ENCODE results near the gene RASGRP4. TPM values are rescaled to one million over a fixed set of nuclear protein-coding genes. Genes with fewer than 3 reads are reported as not detected.
A peak's percentile ranks its signal among the peaks of the same experiment; 100 is the strongest.

The RASGRP4 gene
- total RNA-seq, 1 experiment from 2014 or later: not detected

GRCh38 chr19:38391911-38392464, 34.0 kb downstream of the RASGRP4 start:
- no peak for DNase-seq (ENCODE audit: low spot score)

DNA sequence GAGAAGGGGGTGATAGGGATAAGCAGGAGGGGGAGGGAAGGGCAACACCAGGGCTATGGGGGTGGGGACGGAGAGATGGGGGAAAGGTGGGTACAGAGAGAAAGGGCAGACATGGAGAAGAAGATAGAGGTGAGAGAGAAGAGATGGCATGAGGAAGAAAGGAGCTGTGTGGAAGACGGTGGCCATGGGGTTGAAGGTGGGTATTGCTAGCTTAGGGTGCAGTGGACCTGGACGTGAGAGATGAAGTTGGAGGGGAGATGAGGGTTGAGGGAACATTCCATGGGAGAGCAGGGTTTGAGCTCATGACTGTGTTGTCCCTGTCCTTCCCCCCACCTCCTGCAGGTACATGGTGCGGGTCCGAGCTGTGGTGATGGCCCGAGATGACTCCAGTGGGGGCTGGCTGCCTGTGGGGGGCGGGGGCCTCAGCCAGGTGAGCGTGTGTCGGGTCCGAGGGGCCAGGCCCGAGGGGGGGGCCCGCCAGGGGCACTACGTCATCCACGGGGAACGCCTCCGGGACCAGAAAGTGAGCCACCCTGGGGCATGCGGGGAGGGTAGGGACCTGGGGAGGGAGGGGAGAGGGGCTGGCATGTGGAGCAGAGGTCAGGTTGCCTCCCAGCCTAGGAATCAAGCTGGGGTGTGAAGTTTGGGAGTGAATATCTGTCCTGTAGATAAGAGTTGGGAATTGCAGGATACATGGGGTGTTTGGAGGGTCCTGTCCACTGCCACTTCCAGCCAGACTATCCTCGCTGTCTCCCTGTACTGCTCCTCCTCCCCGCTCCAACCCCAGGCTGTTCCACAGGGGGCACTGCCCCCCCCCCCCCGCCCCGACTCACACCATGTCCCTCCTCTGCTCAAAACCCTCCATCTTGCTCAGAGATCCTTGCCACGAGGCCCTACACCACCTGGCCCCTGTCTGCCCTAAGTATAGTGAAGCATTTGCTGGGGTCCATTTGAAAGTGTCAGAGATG, 35.8 kb downstream of the RASGRP4 start:
- DNase-seq (ENCODE audit: low spot score): no peak

DNA sequence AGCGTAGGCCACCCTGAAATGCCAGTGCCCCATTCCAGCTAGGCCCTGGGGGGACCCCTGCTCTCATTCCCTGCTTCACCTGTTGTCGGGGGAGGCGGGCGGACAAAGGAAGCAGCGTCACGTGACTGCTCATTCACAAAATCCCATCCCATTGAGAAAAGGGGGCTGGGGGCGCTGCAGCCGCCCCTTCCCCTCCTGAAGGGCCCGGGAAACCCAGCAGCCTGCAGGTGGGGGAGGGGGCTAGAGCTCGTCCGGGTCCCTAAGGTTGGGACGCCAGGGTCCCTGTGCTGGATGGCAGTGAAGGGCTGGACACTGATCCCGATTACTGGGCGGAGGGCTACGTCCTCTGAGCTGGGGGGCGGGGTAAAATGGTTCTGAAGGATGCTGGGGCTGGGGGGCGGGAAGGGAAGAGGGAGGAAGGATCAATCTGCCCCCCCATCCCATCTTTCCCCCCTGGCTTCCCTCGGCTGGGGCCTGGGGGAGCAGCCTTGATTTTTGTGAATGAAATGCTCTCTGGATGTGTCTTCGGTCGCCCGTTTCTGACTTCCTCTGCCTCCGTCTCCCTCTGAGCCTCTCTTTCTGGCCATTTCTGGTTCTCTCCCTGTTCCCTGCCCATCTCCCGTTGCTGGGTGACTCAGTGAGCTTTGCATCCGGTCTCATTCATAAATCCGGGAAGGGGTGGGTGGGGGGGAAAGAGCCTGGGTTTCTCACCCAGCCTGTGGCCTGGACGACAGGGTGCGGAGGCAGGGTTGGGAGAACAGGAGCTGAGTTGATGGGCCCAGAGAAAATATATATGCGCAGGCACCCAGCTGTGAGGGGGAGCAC, 36.7 kb downstream of the RASGRP4 start:
- no peak for DNase-seq (ENCODE audit: low spot score)

DNA sequence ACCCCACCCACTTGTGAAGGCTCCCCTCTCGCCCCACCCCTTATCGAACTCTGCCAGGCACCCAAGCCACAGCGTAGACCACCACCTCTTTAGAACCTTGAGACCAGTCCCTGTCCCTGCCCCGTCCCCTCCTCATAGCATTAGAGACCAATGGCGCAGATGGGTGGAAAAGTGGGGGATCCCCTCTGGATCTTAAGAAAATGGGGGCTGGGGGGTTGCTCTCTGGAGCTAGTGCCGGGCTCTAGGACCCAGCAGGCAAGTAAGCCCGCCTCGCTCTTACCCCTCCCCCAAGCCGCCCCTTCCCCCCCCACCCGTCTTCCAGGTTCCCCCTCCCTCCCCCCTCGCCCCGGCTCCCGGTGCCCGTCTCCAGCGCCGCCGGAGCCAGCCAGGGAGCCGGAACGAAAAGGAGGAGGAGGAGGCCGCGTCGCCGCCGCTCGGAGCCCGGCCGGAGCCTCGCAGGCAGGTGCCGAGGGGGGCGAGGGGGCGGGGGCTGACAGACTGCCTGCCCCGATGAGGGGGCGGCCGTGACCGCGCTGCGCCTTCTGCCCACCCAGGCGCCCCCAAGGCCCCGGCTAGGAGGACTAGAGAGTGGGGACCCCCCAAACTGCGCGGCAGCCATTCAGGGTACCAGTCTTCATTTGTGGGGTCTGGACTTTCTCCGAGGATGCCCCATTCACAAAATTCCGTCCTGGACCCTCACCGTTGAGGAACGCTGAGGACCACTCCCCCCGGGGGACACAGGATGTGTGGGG, 37.5 kb downstream of the RASGRP4 start, which contains the start of gene SPRED3:
Gene SPRED3, plus strand, starts transcription at position 349 of the 752 bp plus-strand sequence. CDS start 1,606 bp downstream, outside the sequence.
- no peak for DNase-seq (ENCODE audit: low spot score)

- peak; percentile 97 for DNase-seq (ENCODE audit: low spot score)
These were observed 38.3 kb downstream of the RASGRP4 start, which contains the start of gene GGN for GRCh38 chr19:38387550-38388348. Gene GGN, minus strand, starts transcription at chr19:38388034. Its CDS starts 773 bp downstream, at chr19:38387261.

DNA sequence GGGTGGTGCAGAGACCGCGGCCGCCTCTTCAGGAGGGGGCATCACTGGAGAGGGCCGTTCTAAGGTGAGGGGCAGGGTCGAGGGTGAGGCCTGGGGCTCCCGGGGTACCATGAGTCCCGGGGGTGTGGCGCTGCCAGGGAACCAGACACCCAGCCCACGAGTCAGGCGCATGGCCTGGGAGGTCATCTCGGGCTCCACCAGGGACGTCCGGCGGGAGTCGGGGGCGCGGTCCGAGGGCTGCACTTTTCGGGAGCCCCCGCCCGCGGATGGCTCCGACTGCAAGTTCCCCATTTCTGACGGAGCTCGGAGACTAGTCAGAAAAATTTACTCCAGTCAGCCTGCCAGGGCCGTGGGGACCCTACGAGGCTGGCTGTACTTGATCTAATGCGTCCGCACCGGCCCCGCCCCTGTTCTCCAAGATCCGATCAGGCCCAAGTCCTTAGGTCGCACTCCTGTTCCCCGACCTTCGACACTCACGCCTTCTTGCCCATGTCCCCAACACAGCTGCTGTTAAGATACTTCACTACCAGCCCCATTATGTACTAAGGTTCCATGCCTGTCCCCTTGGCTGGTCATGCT, 39.0 kb downstream of the RASGRP4 start:
- DNase-seq (ENCODE audit: low spot score): no peak

DNA sequence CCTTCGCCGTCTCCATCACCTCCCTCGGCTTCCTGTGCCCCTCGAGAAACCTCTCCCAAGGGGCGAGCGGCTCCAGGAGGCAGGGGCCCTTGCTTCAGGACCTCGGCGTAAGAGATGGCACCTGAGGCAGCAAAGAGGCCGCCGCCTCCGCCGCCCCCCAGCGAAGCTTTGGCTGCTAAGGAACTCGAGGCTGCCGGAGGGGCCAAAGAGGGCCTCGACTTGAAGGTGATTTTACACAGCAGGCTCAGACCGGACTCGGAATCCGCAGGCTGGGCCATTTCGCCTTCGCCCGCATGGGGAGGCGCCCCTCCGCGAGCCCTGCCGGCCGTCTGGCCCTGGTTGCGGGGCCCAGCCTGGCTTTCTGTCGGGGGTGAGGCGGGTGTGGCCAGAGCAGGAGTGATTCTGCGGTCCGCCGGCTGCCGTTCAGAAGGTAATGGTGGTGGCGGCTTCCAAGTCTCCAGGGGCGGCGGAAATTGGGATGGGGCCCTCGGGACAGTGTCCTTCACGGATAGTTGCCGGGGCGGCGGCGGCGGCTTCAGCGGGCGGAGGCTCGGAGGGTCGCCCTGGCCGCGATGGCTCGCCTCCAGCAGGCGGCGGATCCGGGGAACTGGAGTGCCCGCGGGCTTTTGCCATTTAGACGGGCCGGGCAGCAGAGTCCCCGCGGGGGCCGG, 39.6 kb downstream of the RASGRP4 start:
- no peak for DNase-seq (ENCODE audit: low spot score)

- no peak for DNase-seq (ENCODE audit: low spot score)
These were observed 40.2 kb downstream of the RASGRP4 start for GRCh38 chr19:38385804-38386257.

- DNase-seq (ENCODE audit: low spot score): no peak
These were observed 40.8 kb downstream of the RASGRP4 start for GRCh38 chr19:38385057-38385803.

DNA sequence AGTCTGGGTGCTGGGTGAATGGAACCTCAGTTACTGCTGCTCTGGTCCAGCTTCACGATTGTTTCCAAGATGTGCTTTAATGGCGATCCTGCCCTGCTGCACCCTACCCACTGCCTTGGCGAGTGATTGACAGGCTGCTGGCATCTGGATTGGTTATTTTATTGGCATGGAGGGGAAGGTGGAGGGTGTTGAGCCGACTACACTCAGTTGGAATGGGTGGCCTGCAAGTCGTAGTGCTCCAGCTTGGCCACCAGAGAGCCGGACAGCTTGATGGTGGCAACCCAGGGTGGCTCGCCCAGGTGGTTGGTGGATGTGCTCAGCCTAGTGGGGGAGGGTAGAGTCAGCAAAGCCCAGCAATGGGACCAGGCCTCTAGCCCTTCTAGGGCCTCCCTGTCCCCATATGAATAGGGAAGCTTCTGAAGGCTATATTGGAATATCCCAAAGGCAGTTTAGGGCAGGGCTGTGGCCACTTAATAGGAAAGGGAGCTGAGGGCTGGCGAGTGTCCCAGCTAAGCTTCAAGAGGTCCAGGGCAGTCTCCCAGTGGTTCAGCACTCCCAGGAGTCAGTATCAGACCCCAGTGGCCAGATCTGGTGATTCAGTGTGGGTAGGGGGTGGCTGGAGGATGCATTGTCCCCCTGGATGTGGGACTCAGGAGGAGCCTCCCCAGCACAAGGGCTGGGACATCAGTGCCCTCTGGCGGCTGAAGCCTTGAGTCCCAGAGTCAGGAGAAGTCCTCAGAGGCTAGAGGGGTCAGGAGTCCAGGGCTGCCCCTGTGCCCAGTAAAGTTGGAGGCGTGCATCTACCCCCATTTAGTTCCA, 41.6 kb downstream of the RASGRP4 start:
- peak; percentile 62 for DNase-seq (ENCODE audit: low spot score)

- no peak for DNase-seq (ENCODE audit: low spot score)
These were observed 42.3 kb downstream of the RASGRP4 start for GRCh38 chr19:38383743-38384142.

GRCh38 chr19:38383184-38383583, 42.8 kb downstream of the RASGRP4 start:
- no peak for DNase-seq (ENCODE audit: low spot score)

GRCh38 chr19:38381138-38381537, 44.9 kb downstream of the RASGRP4 start:
- DNase-seq (ENCODE audit: low spot score): no peak

DNA sequence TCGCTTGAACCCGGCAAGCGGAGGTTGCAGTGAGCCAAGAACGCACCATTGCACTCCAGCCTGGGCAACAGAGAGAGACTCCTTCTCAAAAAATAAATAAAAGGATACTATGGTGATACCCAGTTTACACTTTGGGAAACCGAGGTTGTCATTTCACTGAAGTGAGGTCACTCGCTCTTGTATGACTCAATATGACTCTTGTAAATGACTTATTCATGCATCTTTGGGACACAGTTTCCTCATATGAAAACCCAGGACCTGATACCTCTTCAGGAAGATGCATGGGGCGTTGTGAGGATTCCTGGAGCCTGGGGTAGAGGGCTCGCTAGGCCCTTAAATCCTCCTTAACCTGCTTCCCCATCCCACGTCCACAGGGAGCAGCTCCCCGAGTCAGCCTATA, 47.2 kb downstream of the RASGRP4 start:
- no peak for DNase-seq (ENCODE audit: low spot score)

DNA sequence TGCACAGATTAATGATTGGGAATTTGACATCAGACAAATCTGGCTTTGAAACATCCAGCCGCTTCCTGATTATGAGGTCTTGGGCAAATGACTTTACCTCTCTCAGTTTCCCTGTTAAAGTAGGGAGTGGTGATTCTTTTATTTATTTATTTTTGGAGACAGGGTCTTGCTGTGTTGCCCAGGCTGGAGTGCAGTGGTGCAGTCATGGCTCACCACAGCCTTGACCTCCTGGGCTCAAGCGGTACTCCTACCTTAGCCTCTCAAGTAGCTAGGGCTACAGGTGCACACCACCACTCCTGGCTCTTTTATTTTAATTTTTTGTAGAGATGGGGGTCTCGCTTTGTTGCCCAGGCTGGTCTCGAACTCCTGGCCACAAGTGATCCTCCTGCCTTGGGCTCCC, 49.0 kb downstream of the RASGRP4 start:
- no peak for DNase-seq (ENCODE audit: low spot score)

DNA sequence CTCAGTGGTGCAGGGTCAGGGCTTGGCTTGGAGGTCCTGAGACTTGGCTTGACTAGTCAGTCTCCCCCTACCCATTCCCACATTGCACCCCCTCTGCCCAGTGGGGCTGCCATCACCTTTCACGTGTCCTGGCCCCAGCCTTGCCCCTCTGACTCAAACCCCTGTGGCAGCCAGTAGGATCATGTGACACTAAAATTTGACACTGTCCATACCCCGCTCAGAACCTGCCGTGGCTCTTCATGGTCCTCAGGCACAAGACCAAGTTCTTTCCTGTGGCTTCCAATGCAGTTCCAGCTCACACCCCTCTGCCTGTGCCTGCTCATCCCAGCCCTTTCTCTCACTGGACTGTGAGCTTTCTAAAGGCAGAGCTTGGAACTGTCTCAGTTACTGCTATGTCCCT, 49.4 kb downstream of the RASGRP4 start:
- DNase-seq (ENCODE audit: low spot score): no peak

GRCh38 chr19:38375748-38376147, 50.3 kb downstream of the RASGRP4 start:
- DNase-seq (ENCODE audit: low spot score): no peak

DNA sequence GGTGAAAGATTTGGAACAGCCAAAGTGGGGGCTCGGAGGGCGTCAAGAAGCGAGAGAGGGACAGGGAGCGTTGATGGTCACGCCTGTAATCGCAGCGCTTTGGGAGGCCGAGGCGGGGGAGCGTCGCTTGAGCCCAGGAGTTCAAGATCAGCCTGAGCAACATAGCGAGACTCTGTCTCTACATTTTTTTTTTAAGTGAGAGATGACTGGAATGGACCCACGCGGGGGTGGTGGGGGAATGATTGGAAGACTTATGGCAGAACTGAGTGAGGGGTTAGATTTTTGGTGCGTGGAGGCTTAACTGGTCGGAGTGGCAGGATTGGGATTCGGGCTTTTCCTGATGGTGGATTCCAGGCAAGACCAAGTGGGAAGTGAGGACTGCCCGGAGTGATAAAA, 50.9 kb downstream of the RASGRP4 start:
- peak; percentile 48 for DNase-seq (ENCODE audit: low spot score)

Data from HT-29 (cell line).